HG03108 (cell line): ENCODE measurements around the gene RBMS1.
"Not testable (repeated sequence)": the region's sequence is repeated elsewhere in the genome, so short reads cannot be mapped to it uniquely, and the experiment has no call there.

Experiments used
- ATAC-seq: cut with Tn5 transposase; IDR thresholded peaks from one replicate; pipeline ENCODE4 v1.9.1; 2021; ENCODE audit warnings: moderate library complexity; ENCODE audit not compliant: unreplicated experiment

Gene RBMS1

DNA sequence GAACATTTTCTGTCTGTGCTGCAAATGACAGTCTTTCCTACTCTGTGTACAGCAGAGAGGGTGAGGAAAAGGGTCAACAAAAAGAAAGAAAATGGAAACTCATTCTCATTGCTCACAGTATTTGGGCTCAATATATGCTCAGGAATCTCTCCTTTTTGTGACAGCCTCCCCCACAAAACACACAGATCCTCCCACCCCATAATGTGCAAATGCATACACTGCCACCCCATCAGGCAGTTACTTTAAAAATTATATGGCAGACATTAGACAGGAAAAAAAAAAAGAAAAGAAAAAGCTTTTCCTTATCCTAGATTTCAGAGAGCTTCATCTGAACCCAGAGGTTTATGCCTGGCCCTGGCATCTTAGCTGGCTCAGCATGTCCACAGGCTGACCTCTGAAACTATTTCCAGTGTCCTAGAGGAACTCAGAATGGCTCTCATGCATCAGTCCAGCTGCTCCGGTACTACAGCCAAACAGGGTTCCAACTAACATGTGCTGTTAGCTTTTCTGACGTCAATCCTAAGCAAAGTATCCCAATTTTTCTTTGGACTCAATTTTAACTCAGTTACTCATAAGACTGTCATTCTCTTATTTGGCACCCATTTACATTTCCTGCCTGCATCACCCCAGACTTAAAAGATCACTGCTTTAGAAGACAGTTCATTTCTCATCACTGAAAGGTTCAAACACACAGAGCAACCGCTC, 105.9 kb downstream of the RBMS1 start:
- no peak for ATAC-seq

DNA sequence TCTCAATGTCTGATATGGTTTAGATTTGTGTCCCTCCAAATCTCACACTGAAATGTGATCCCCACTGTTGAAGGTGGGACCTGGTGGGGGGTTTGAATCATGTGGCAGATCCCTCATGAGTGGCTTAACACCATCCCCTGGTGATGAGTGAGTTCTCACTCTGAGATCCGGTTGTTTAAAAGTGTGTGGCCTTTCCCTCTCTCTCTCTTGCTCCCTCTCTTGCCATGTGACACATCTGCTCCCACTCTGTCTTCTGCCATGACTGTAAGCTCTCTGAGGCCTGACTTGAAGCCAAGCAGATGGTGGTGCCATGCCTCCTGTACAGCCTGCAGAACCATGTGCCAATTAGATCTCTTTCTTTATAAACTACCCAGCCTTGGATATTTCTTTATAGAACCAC, 108.8 kb downstream of the RBMS1 start:
- no peak for ATAC-seq

DNA sequence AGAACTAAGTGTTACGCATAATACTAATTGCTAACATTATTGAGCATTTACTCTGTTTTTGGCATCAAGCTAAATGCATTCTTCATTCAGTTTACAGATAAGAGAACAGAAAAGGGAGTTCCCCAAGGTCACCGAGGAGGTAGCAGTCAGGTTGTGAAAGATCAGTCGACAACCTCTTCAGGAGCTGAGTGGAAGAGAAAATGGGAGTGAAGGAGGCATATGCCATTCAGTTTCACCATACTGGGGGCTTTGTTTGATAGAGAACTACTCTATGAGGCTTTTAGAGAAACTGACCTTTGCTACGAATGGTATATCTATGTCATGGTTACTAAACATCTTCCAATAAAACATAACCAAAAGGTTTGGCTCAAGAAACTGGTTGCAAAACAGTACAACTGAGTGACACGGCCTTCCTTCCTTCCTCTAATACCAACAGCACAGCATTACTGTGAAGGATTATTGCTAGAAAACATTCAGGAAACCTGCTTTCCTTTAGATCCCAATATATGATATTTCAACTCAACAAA, 112.1 kb downstream of the RBMS1 start:
- no peak for ATAC-seq

DNA sequence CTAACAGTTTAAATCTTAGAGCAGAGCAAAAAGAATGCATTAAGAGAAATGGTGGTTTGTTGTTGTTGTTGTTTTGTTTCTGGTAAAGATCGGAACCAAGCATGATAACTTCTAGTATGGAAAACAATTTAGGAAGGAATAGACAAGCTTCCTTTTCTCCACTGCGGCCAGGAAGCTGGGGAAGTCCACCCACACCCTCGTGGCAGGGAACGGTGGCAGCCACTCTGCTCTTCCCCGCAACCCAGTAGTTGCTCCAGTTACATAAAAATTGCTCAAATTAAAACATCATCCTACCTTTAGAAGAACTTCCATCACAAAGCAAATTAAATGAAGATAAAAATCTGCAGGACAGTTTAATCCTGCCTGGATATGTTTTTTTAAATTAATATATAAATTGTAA, 113.0 kb downstream of the RBMS1 start:
- no peak for ATAC-seq

DNA sequence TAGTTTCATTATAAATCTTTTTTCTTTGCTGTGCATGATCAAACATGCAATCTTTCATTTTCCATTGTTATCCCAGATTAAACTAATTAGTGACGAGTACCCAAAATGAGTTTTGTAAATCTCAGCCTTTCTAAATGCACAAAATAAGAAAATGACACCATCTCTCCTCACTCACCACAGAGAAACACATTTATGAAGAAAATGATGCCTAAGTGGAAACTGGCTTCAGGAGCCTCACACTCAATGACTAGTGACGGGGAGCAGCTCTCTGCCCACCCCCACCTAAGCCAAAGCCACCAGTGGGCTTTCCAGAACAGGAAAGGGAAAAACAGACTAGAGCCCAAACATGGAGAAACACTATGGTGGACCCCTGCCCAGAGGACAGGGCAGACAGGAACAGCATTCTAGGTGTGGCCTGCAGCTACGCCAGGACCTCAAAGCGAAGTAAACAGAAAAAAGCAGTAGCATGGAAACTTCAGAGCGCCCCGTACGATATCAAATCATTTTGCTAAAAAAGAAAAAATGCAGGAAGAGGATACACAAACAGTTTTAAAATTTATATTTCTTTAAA, 113.5 kb downstream of the RBMS1 start:
- ATAC-seq: no peak

DNA sequence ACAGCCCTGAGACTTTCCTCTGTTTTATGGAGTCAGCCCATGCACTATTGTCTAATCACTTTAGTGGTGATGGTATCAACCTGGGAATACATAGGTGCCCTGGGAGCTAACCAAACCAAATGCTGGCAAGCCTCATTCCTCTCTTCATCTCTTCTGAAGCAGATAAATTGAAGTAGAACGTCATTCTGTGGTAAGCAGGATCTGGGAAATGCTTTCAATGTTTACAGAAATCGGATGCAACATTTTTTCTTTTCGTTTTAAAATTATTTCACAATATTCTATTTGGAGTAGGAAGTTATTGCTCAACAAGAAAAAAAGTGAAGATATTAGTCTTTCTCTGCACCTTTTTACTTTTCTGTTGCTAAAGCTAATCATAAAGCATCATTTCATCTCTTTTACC, 114.2 kb downstream of the RBMS1 start:
- ATAC-seq: no peak

DNA sequence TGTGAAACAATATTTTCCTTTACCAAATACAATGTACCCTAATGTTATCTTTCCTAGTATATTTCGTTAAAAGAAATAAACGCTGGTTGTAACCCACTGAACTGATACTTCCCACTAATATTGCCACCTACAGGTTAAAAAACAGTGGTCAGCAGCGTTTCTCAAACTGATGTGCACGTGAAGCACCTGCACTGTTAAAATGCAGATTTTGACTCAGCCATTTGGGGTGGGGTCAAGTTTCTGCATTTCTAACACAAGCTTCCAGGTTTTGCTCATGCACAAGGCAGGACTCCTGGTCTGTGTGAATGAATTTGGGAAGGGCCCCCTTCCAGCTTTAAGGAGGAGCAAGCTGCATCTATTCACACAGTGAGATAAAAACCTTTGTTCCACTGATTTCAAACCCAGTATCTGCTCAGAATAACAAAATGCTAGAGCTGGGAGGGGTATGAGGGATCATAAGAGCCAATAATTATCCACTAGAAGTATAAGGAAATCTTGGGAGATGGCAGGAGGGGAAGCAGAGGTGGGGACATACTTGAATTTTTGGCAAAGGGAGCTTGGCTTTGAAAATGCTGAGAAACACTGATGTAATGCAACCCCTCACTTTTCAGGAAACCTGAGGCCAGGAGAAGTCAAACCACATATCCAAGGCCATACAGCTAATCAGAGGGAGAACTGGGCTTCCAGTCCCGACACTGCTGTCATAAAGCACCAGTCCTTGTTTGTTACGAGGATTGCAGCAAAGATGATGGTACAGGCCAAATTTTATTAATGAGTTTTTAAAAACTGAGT, 116.2 kb downstream of the RBMS1 start:
- no peak for ATAC-seq

DNA sequence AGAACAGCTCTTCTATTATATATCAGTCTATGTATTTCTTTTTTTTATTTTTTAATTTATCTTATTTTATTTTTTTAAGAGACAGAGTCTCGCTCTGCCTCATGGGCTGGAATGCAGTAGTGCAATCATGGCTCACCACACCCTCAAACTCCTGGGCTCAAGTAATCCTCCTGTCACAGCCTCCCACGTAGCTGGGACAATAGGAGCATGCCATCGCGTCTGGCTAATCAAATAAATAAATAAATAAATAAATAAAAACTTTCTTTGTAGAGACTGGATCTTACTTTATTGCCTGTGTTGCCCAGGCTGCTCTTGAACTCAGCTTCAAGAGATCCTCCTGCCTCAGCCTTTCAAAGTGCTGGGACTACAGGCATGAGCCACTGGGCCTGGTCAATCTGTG, 117.0 kb downstream of the RBMS1 start:
- no peak for ATAC-seq

DNA sequence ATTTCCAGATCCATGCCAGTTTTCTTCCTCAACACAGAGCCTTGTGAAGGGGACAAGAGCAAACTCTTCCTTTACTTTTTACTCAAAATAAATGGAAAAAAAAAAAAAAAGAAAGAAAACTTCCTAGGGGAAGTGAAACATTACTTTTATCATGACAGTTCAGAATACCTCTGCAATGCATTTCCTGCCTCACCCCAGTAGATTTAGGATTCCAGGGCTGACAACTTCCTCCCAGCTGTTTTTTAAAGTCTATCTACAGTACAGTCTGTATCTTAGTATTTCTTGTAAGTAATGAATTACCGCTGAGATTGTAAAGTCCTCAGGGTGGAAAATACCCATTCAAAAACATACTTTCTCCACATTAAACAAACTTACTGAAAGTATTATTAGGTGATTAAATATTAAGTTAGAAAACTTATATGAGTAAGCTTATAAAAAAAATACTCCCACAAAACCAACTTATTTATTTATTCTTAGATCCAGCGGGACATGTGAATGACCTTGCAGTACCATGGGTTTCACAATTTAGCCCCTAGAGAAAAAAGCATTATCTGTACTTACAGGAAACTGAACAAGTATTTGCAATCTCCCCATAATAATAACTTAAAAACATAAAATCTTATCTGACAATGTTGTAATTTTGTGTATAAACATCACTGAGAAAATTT, 117.7 kb downstream of the RBMS1 start:
- ATAC-seq: no peak

DNA sequence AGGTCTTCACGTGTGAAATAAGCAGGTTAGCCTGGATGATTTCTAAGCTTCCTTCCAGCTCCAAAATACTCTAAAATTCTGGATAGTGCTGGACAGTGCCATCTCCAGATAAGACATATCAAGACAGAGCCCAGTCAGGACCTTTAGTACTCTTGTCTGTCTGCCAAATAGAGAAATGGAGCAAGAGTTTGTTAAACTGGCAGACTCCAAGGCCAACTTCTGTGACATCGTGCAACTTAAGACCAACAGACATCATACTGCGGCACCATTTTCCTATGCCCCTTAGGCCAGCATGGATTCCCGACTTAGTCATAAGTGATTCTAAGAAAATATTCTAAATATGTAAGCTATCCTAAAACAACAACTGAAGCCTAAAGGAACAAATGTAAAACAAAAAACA, 118.6 kb downstream of the RBMS1 start:
- ATAC-seq: no peak

DNA sequence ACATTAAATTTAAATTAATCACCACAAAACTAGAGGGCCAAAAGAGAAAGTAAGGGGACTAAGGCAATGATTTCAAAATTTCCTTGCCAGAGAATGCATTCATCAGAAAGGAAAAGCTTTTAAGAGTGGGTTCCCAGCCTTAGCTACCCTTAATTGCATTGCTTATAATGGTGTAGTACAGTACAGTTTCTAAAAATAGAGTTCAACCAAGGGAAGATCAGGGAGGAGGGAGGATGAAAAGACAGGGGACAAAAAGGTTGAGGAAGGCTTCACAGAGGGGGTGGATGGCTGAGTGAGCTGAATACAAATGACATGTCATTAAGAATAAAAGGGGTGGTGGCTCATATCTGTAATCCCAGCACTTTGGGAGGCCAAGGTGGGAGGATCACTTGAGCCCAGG, 119.9 kb downstream of the RBMS1 start:
- ATAC-seq: no peak

DNA sequence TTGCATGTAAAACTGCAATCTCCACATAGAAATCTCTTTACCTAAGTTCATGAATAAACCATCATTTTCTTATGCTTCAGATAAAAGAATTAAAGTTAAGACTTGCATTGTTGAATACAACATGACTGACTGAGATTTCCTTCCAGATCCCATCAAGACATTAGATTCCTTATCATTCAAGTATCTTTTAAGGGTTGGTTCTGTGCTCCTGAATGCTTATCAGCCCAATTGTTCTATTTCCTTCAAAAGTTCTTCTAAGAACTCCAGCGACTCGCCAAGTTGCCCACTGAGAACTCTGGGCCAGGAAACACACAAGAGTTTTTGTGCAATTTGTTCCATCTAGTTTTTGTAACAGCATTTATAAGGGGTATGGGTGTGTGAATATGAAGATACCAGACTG, 120.3 kb downstream of the RBMS1 start:
- ATAC-seq: no peak

DNA sequence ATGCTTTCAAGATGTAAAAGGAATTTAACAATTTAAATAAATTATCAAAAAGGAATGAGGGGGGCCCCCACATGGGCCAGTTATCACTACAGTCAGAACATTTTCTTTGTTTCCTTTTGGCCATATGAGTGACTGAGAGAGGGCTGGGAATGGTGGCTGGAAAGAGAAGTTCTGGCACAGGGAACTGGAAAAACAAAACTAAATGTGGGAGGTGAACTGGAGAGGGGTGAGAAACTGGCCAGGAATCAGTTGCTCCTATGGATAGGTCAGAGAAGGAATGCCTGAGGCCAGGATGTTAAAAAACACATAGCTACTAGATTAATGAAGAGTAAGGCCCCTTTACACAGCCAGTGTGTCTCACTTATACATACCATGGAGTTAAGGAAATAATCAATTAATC, 121.0 kb downstream of the RBMS1 start:
- ATAC-seq: no peak

DNA sequence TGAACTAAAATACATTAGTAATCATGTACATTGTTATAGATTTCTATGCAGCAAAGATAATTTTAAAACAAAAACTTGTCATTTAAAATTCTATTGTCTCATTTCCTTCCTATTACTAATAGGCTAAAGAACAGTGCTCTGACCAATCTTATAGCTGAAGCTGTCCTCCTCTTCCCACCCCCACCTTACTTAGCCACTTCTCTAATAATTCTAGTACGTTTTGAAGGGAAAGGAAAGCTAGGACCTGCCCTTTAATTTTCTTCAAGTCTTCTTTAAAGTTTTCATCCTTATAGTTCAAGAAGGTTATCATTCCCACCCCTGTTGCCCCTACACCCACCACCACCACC, 121.6 kb downstream of the RBMS1 start:
- no peak for ATAC-seq

DNA sequence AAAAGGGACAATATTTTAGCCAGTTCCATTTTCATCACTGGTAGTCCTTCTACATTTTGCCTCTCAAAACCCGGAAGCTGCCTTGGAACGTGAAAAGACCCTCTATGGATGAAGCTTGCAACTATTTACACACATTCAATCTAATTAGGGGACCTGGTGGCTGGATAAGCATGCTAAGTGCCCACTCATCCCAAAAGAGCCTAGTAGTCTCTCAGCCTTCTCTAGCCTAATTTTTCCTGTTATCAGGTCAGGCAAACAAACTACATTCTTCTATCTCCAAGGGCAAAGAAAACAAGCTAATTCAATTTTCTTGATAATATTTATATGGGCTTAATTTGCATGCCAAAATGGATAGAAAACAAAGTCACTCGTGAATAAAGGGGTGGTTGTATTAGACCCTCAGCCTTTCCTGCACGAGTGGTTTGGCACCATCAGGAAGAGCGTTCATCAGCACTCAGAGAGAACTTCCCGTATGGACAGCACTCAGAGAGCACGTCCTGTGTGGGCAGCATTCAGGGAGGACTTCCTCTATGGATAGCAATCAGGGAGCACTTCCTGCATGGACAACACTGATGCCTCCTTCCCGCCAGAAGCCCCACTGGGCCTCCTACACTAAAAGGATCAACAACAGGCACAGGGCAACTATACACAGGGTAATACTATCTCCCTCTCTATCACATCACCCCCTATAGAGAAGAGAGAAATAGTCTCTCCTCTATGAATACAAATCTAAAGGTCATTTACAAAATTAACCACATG, 122.2 kb downstream of the RBMS1 start:
- no peak for ATAC-seq

DNA sequence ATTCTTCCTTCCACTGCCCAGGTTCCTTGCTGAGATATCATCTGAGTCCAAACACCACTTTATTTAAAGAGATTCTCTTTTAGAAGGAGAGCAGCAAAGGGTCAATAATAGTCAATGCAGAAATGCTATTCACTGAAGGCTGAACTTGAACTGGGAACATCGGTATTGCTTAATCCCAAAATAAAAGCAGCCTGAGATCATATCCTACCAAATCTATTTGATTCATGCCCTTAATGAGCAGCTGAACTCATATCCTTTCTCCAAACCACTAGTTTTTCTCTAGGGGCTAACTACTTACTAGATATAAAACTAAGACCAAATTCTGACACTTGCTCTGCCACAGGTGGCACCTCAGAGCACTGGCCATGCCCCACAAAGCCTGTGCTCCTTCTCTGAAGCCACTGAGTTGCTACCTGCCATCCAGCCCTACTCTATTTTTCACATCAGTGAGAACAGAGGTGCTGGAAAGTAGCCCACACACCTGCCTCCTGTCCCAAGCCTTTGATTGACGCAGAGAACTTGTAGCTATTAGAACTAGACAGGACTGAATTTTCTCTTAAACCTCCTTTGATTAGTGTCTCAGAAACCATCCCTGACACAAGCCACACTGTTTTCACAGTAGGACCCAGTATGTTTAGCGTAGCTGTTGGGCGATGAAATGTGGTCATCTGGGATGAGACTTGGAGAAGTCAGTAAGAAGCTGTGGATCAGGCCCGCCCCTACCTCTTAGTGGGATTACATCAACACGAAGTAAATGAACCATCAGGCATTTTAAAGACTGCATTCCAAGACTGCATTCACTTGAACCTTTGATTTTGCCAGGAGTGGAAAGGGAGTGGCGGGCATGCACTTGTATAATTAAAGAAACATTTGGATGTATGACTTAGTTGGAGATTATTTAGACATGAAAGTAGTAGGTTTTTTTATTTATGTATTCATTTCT, 124.3 kb downstream of the RBMS1 start:
- no peak for ATAC-seq

DNA sequence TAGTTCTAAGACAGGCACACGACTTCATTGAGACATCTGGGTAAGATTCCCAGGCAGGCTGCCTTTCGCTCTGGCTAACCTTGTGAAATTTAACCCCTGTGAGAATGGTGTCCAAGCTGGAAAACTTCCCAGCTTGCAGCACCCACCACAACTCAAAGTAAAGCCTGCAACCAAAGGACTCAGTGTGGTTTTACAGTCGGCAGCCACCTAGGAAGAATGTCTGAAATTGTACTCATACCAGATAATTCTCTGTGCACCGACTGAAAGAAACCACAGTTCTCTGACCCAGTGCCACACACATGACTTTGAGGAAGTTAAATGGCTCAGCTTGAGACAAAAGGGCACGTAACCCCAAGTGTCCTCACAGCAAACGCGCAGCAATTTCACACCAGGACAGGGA, 125.7 kb downstream of the RBMS1 start:
- ATAC-seq: peak; percentile 50

DNA sequence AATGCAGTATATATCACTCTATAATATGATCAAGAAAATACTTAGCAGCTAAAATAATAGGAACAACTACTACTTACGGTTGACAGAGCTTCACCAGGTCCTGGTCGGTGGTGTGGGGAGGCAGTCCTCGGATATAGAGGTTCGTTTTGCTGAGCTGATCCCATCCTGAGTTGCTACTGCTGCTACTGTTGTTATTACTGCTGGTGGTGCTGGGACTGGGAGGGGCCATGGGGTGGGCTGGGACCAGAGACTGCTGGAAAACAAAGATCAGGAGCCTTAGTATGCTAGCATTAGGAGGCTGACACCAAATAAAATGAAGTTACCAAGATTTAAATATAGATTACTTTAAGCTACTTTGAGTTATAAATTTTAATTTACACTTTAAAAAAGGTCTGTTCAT, 126.5 kb downstream of the RBMS1 start:
- ATAC-seq: not testable (repeated sequence)

DNA sequence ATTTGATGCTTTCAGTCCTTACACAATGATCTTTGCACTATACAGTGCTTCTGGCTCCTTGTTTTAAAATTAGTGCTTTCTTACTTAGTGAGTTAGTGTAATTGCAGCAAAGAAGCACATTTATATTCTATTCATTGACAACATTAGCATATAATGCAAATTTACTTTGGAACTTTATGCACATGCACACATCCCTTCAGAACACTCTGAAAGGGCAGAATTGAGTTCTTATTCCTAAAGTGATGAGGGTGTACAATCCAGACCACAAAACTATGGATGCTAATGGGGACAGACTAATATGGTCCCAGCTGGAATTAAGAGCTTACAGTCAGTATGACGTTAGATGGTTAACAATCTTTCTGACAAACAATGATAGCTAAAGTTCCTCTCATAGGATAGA, 127.1 kb downstream of the RBMS1 start:
- ATAC-seq: no peak
